H1 (cell line): ENCODE data around the gene ERCC6. TPM values are rescaled to one million over a fixed set of nuclear protein-coding genes. Genes with fewer than 3 reads are reported as not detected.

ENCODE experiments used
- CTCF ChIA-PET: fragments of 300-600 bp; sonication (Branson Sonifier 250); formaldehyde crosslinking; loops from one replicate; lab custom pipeline; 2021; ENCODE audit not compliant: partially characterized antibody; lab: Charles Lee
- POLR2A ChIA-PET: fragments of 300-600 bp; sonication (Branson Sonifier 250); formaldehyde crosslinking; loops from one replicate; lab custom pipeline; 2021; ENCODE audit warnings: inconsistent platforms; ENCODE audit not compliant: partially characterized antibody; lab: Charles Lee
- DNase-seq, 2 experiments: peaks; one replicate each; pipeline versions ENCODE4 v3.0.0 to v3.0.0-alpha.2; 2010 to 2022; ENCODE audit warnings: low spot score in 2 of 2, low read depth in 1 of 2, mixed read lengths in 1 of 2
- FAIRE-seq: peaks from 2 replicates; lab custom pipeline; 2011; peaks lifted over from hg19 to GRCh38; lab: Jason Lieb, UNC
- H2AFZ ChIP-seq: 2 replicates; pipeline ENCODE4 v1.8.1; 2012; ENCODE audit warnings: low read length, inconsistent platforms
- H2AK5ac ChIP-seq: 2 replicates; pipeline ENCODE4 v1.6.1; 2013; ENCODE audit warnings: low read depth, low read length
- H2BK120ac ChIP-seq: replicated peaks from 2 replicates; pipeline ENCODE3; 2013; ENCODE audit warnings: low read depth, low read length, inconsistent platforms
- H2BK12ac ChIP-seq: 2 replicates; pipeline ENCODE4 v1.6.1; 2013; ENCODE audit warnings: low read depth, low read length
- H2BK15ac ChIP-seq: 2 replicates; pipeline ENCODE4 v1.6.1; 2013; ENCODE audit warnings: low read length
- H2BK20ac ChIP-seq: 2 replicates; pipeline ENCODE4 v1.6.1; 2013; ENCODE audit warnings: low read length
- H2BK5ac ChIP-seq: 2 replicates; pipeline ENCODE4 v1.6.1; 2013; ENCODE audit warnings: low read depth, low read length
- H3K14ac ChIP-seq: 2 replicates; pipeline ENCODE4 v1.6.1; 2013; ENCODE audit warnings: inconsistent platforms; ENCODE audit not compliant: insufficient read length
- H3K18ac ChIP-seq: 2 replicates; pipeline ENCODE4 v1.6.1; 2013; ENCODE audit warnings: low read length; ENCODE audit errors: extremely low read depth
- H3K23ac ChIP-seq: 2 replicates; pipeline ENCODE4 v1.6.1; 2013; ENCODE audit warnings: inconsistent platforms; ENCODE audit not compliant: insufficient read length
- H3K23me2 ChIP-seq: 2 replicates; pipeline ENCODE4 v1.6.1; 2013; ENCODE audit warnings: low read depth, low read length
- H3K27ac ChIP-seq: 2 replicates; pipeline ENCODE4 v1.6.1; 2011; ENCODE audit warnings: low read depth, low read length, inconsistent platforms
- H3K27me3 ChIP-seq, 4 experiments: replicated peaks in 1 of 4; 1 replicate in 1 of 4; 2 replicates in 3 of 4; pipeline versions ENCODE4 v1.6.1 to v1.8.1; 2011 to 2013; ENCODE audit warnings: low read length in 3 of 4, mild to moderate bottlenecking in 3 of 4, inconsistent platforms in 2 of 4, mixed read lengths in 2 of 4, moderate library complexity in 1 of 4; ENCODE audit not compliant: control insufficient read depth in 3 of 4, insufficient read depth in 3 of 4; ENCODE audit errors: extremely low read depth in 1 of 4
- H3K36me3 ChIP-seq, 4 experiments: 2 replicates each; pipeline versions ENCODE4 v1.6.1 to v1.8.1; 2011 to 2013; ENCODE audit warnings: mild to moderate bottlenecking in 4 of 4, low read length in 3 of 4, moderate library complexity in 2 of 4, control low read depth in 1 of 4, inconsistent platforms in 1 of 4; ENCODE audit not compliant: insufficient read depth in 4 of 4, control insufficient read depth in 2 of 4
- H3K4ac ChIP-seq: replicated peaks from 2 replicates; pipeline ENCODE3; 2013; ENCODE audit warnings: low read length, low read depth, mixed read lengths, inconsistent platforms; ENCODE audit not compliant: insufficient read length
- H3K4me1 ChIP-seq, 4 experiments: replicated peaks in 1 of 4; 1 replicate in 1 of 4; 2 replicates in 3 of 4; pipeline versions ENCODE4 v1.6.1 to v1.8.1; 2011 to 2013; ENCODE audit warnings: low read length in 3 of 4, inconsistent platforms in 2 of 4, mixed read lengths in 1 of 4; ENCODE audit not compliant: insufficient read depth in 4 of 4, control insufficient read depth in 3 of 4
- H3K4me2 ChIP-seq, 2 experiments: 2 replicates each; pipeline versions ENCODE4 v1.6.1 to v1.8.1; 2011 to 2013; ENCODE audit warnings: low read depth in 2 of 2, low read length in 2 of 2, control low read depth in 1 of 2, inconsistent platforms in 1 of 2, mild to moderate bottlenecking in 1 of 2; ENCODE audit not compliant: insufficient read depth in 1 of 2
- H3K4me3 ChIP-seq, 4 experiments: fragments of 200-600, 300-600 bp in 1 of 4; sonication (generic), shearing (Covaris generic), sonication (Bioruptor Twin) in 1 of 4; 2 replicates each; pipeline versions ENCODE4 v1.5.1 to v1.8.1; 2011 to 2016; ENCODE audit warnings: low read length in 4 of 4, low read depth in 3 of 4, control low read depth in 2 of 4, inconsistent platforms in 2 of 4, mild to moderate bottlenecking in 2 of 4, mixed read lengths in 1 of 4, moderate library complexity in 1 of 4; ENCODE audit not compliant: insufficient read depth in 2 of 4; ENCODE audit errors: extremely low read depth in 1 of 4
- H3K56ac ChIP-seq: replicated peaks from 2 replicates; pipeline ENCODE3; 2013; ENCODE audit warnings: low read depth, mild to moderate bottlenecking, mixed read lengths, low read length, inconsistent platforms; ENCODE audit not compliant: insufficient read length
- H3K79me1 ChIP-seq: 2 replicates; pipeline ENCODE4 v1.6.1; 2013; ENCODE audit warnings: low read depth, low read length, control low read depth
- H3K79me2 ChIP-seq, 2 experiments: 2 replicates each; pipeline versions ENCODE4 v1.6.1 to v1.8.1; 2012 to 2013; ENCODE audit warnings: low read length in 2 of 2, mild to moderate bottlenecking in 2 of 2, inconsistent platforms in 1 of 2; ENCODE audit not compliant: insufficient read depth in 2 of 2, control insufficient read depth in 1 of 2
- H3K9ac ChIP-seq, 4 experiments: replicated peaks in 1 of 4; 1 replicate in 1 of 4; 2 replicates in 3 of 4; pipeline versions ENCODE4 v1.6.1 to v1.8.1; 2011 to 2013; ENCODE audit warnings: low read depth in 3 of 4, low read length in 3 of 4, control low read depth in 2 of 4, mild to moderate bottlenecking in 2 of 4, moderate library complexity in 2 of 4, inconsistent platforms in 1 of 4; ENCODE audit errors: extremely low read depth in 1 of 4
- H3K9me3 ChIP-seq, 2 experiments: 2 replicates each; pipeline versions ENCODE4 v1.6.1 to v1.8.1; 2012 to 2013; ENCODE audit warnings: mild to moderate bottlenecking in 2 of 2, moderate library complexity in 2 of 2, control low read depth in 1 of 2, inconsistent platforms in 1 of 2, low read depth in 1 of 2, low read length in 1 of 2, mixed read lengths in 1 of 2; ENCODE audit not compliant: insufficient read depth in 2 of 2
- H4K20me1 ChIP-seq, 2 experiments: replicated peaks in 1 of 2; 2 replicates each; pipeline versions ENCODE3 to v1.8.1; 2011 to 2013; ENCODE audit warnings: inconsistent platforms in 2 of 2, low read length in 2 of 2, mild to moderate bottlenecking in 1 of 2; ENCODE audit not compliant: insufficient read depth in 2 of 2, control insufficient read depth in 1 of 2
- H4K5ac ChIP-seq: 2 replicates; pipeline ENCODE4 v1.6.1; 2013; ENCODE audit warnings: low read length, low read depth, mixed read lengths, inconsistent platforms; ENCODE audit not compliant: insufficient read length
- H4K8ac ChIP-seq: 2 replicates; pipeline ENCODE4 v1.8.0; 2013; ENCODE audit warnings: mild to moderate bottlenecking, moderate library complexity, low read length, inconsistent platforms; ENCODE audit not compliant: insufficient read depth; ENCODE audit errors: extremely low read depth
- H4K91ac ChIP-seq: replicated peaks from 2 replicates; pipeline ENCODE3; 2013; ENCODE audit warnings: low read length, mixed read lengths, inconsistent platforms; ENCODE audit not compliant: insufficient read length
- BRCA1 ChIP-seq: IDR thresholded peaks from 2 replicates; pipeline ENCODE4 v1.6.1; 2012; ENCODE audit warnings: low read depth, low read length, improper control_type of control experiment
- KDM4A ChIP-seq: IDR thresholded peaks from one replicate; pipeline ENCODE4 v1.7.1; 2012; ENCODE audit warnings: low read depth, mild to moderate bottlenecking, moderate library complexity, low read length, inconsistent platforms; ENCODE audit not compliant: severe bottlenecking
- KDM5A ChIP-seq: fragments of 200-600 bp; IDR thresholded peaks from 2 replicates; pipeline ENCODE4 v1.7.1; 2012; ENCODE audit warnings: mild to moderate bottlenecking, low read length, inconsistent platforms, mixed read lengths
- PHF8 ChIP-seq: fragments of 200-600 bp; sonication (generic); conservative IDR thresholded peaks from 2 replicates; pipeline ENCODE4 v1.7.1; 2012; ENCODE audit warnings: low read depth, mild to moderate bottlenecking, inconsistent platforms, low read length, moderate library complexity
- RFX5 ChIP-seq: IDR thresholded peaks from 2 replicates; pipeline ENCODE4 v1.6.1; 2011; ENCODE audit warnings: low read depth, low read length, improper control_type of control experiment, borderline replicate concordance
- RNF2 ChIP-seq: fragments of 200-900, 300-1000 bp; sonication (generic); IDR thresholded peaks from 2 replicates; pipeline ENCODE4 v1.7.1; 2016; ENCODE audit warnings: borderline replicate concordance, low read depth, mild to moderate bottlenecking, antibody characterized with exemption, low read length; ENCODE audit not compliant: poor library complexity, severe bottlenecking; ENCODE audit errors: missing control alignments
- SIX5 ChIP-seq: IDR thresholded peaks from 2 replicates; pipeline ENCODE4 v1.6.1; 2011; ENCODE audit warnings: mild to moderate bottlenecking, low read depth, low read length
- SP2 ChIP-seq: IDR thresholded peaks from 2 replicates; pipeline ENCODE4 v1.6.1; 2012; ENCODE audit warnings: mild to moderate bottlenecking, low read length, inconsistent platforms
- SRF ChIP-seq: IDR thresholded peaks from 2 replicates; pipeline ENCODE4 v1.6.1; 2011; ENCODE audit warnings: mild to moderate bottlenecking, low read depth, low read length, moderate library complexity
- SUZ12 ChIP-seq: fragments of 200-600 bp; sonication (generic); IDR thresholded peaks from 2 replicates; pipeline ENCODE4 v1.6.1; 2012; ENCODE audit warnings: mild to moderate bottlenecking, inconsistent platforms, low read length, moderate library complexity, mixed read lengths
- YY1 ChIP-seq: IDR thresholded peaks from 2 replicates; pipeline ENCODE4 v1.6.1; 2011; ENCODE audit warnings: low read depth, mild to moderate bottlenecking, low read length
- WGBS, 2 experiments: shearing (Covaris generic) in 1 of 2; methylation state at CpG; one replicate each; pipeline versions ENCODE4 v1.1.6 to v1.1.7; 2013 to 2015; ENCODE audit warnings: low lambda C conversion rate in 2 of 2, mixed read lengths in 2 of 2, inconsistent platforms in 1 of 2, low coverage in 1 of 2, missing lambda C conversion rate in 1 of 2; ENCODE audit not compliant: insufficient replicate concordance in 2 of 2, insufficient coverage in 1 of 2, insufficient read length in 1 of 2; ENCODE audit errors: extremely low coverage in 1 of 2, missing lambda C conversion rate in 1 of 2; 5-methylcytosine and 5-hydroxymethylcytosine counted together
- polyA plus RNA-seq, 7 experiments: library from polyadenylated mRNA; depleted of rRNA in 3 of 7; stranded (reverse) in 5 of 7; unstranded in 2 of 7; fragments of >200 nt in 5 of 7; fragments of 200-250 nt in 2 of 7; gene quantifications; 1 replicate in 5 of 7; 2 replicates in 1 of 7; 4 replicates in 1 of 7; pipeline versions ENCODE4 v1.2.1 to v1.2.3, GENCODE V29; 2011 to 2013; ENCODE audit warnings: missing spikeins in 2 of 7, mixed read lengths in 2 of 7
- total RNA-seq: library from RNA; stranded (reverse); fragmentation: NEBNext Ultra II Directional; extraction: Animal tissue kit (Norgen Biotek cat#: 25700); gene quantifications from 2 replicates; pipeline ENCODE4 v1.2.1, GENCODE V29; 2021
- TF ChIP-seq, protein P1 (sequence below): IDR thresholded peaks from 2 replicates; pipeline ENCODE4 v1.6.1; 2011; ENCODE audit warnings: low read length, improper control_type of control experiment

The ERCC6 gene
- total and polyA plus RNA-seq, 2 of the 8 experiments (the other 6 are each of a cell fraction or from before 2014, with no cell fraction given): 4.1 to 11.9 TPM

DNA sequence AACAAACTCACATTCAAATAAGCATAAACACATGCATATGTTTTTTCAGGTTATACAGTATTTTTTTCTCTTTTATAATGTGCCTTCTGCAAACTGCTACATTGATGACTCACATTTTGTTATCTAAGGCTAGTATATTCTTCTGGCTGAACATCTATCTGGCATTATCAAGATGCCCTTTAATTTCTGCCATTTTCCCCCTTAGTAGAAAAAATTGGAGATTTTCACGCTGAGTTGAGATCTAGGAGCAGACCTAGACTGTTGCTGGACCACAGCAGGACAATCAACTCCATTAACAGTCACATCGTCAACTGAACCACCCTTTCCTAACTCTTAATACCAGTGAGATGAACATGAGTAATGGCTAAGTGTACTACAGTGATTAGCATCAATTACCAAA lies 41.6 kb downstream of the ERCC6 start:
- no peak overlapping the region for H3K56ac ChIP-seq
- H3K14ac ChIP-seq: no peak overlapping the region
- ChIA-PET POLR2A (no interaction called here), CTCF (interaction anchor here (1.2 to 4.4 kb wide), 3 partner anchors 13 to 89 kb away, joined by 3 to 19 read pairs (median 5); no protein-coding TSS in a partner anchor)
- no peak overlapping the region for H2BK20ac ChIP-seq
- no peak overlapping the region for H3K4ac ChIP-seq
- DNase-seq: no peak
- no peak overlapping the region for H2BK15ac ChIP-seq
- no peaks in the 10 kb centered on the region for H3K9me3 ChIP-seq
- no peaks in the 10 kb centered on the region for H3K79me1 ChIP-seq
- H4K8ac ChIP-seq: no peak overlapping the region
- no peak overlapping the region for H3K18ac ChIP-seq
- H4K20me1 ChIP-seq: peaks cover 0 to 1% of the 10 kb centered on the region in 2 experiments
- no peaks in the 10 kb centered on the region for H3K79me2 ChIP-seq
- no peak overlapping the region for H3K4me2 ChIP-seq
- H3K23me2 ChIP-seq: no peaks in the 10 kb centered on the region; the same call in 1 of the 2 replicates
- H3K27ac ChIP-seq: no peak overlapping the region
- no peak overlapping the region for H3K23ac ChIP-seq
- H2BK5ac ChIP-seq: no peak overlapping the region
- no peak overlapping the region for H2AFZ ChIP-seq
- H4K5ac ChIP-seq: no peak overlapping the region
- H4K91ac ChIP-seq: no peak overlapping the region
- no peak overlapping the region for H2BK120ac ChIP-seq
- 89% methylated on average over 2 of the region's 2 CpGs; no CpG with 5 or more reads in 1 of the 2 experiments for WGBS, 2 experiments
- no peak overlapping the region for H2BK12ac ChIP-seq
- H3K4me3 ChIP-seq: no peak overlapping the region
- H3K4me1 ChIP-seq: no peaks in the 10 kb centered on the region
- H2AK5ac ChIP-seq: no peak overlapping the region
- TF ChIP-seq KDM5A (no peak), SRF (no peak), RFX5 (no peak), BRCA1 (no peak), YY1 (no peak), PHF8 (no peak), KDM4A (no peak), SUZ12 (no peak), SP2 (no peak), SIX5 (no peak), RNF2 (no peak)
- TF ChIP-seq, protein P1, sequence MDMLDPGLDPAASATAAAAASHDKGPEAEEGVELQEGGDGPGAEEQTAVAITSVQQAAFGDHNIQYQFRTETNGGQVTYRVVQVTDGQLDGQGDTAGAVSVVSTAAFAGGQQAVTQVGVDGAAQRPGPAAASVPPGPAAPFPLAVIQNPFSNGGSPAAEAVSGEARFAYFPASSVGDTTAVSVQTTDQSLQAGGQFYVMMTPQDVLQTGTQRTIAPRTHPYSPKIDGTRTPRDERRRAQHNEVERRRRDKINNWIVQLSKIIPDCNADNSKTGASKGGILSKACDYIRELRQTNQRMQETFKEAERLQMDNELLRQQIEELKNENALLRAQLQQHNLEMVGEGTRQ: no peak
- no peaks in the 10 kb centered on the region for H3K27me3 ChIP-seq
- no peak for FAIRE-seq
- H3K36me3 ChIP-seq: no peaks in the 10 kb centered on the region
- H3K9ac ChIP-seq: no peak overlapping the region
